Measurements from ENCODE around the gene HYAL4. TPM values are rescaled to one million over a fixed set of nuclear protein-coding genes. Genes with fewer than 3 reads are reported as not detected.
"Not testable (repeated sequence)": the region's sequence is repeated elsewhere in the genome, so short reads cannot be mapped to it uniquely, and the experiment has no call there.

Gene HYAL4
- total and polyA plus RNA-seq, 4 experiments from 2014 or later = not detected

GRCh38 chr7:123894753-123895152 lies 49.8 kb downstream of the HYAL4 start:
- H3K27me3 ChIP-seq (ENCODE audit: insufficient read depth, low read length); H3K4me1 ChIP-seq (ENCODE audit: insufficient read depth, low read length); CTCF ChIA-PET (ENCODE audit: partially characterized antibody); H3K4me1 Mint-ChIP-seq; H3K4me3 ChIP-seq (ENCODE audit: low read length in 2 of 2); intact Hi-C loops (cut with micrococcal nuclease); H3K36me3 ChIP-seq (ENCODE audit: insufficient read depth, low read length); H3K9me3 ChIP-seq (ENCODE audit: control insufficient read depth in 1 of 2, low read length in 2 of 2); POLR2A ChIA-PET (ENCODE audit: partially characterized antibody); H3K27me3 Mint-ChIP-seq; H3K36me3 Mint-ChIP-seq; H3K27ac Mint-ChIP-seq; H3K4me3 Mint-ChIP-seq; H3K27ac ChIP-seq (ENCODE audit: low read depth, low read length); DNase-seq: not testable (repeated sequence)
- H3K9me3 Mint-ChIP-seq = peaks cover 0 to 27% (median 13%) of the 10 kb centered on the region in 8 donors

- Mint-ChIP-seq H3K36me3 (no peaks in the 10 kb centered on the region), H3K4me1 (no peaks in the 10 kb centered on the region), H3K4me3 (no peak overlapping the region), H3K27me3 (no peaks in the 10 kb centered on the region), H3K27ac (no peak overlapping the region), H3K9me3 (peaks cover 0 to 20% (median 1%) of the 10 kb centered on the region in 8 donors)
- ChIA-PET POLR2A (ENCODE audit: partially characterized antibody) (no interaction called here), CTCF (ENCODE audit: partially characterized antibody) (no interaction called here)
- Histone ChIP-seq H3K4me1 (ENCODE audit: insufficient read depth, low read length) (no peaks in the 10 kb centered on the region), H3K9me3 (ENCODE audit: control insufficient read depth in 1 of 2, low read length in 2 of 2) (no peaks in the 10 kb centered on the region), H3K4me3 (ENCODE audit: low read length in 2 of 2) (no peak overlapping the region), H3K36me3 (ENCODE audit: insufficient read depth, low read length) (no peaks in the 10 kb centered on the region), H3K27ac (ENCODE audit: low read depth, low read length) (no peak overlapping the region), H3K27me3 (ENCODE audit: insufficient read depth, low read length) (no peaks in the 10 kb centered on the region)
- DNase-seq = no peak
- intact Hi-C loops (cut with micrococcal nuclease) = no loop called here
These were observed 56.1 kb downstream of the HYAL4 start for GRCh38 chr7:123901101-123901500.

GRCh38 chr7:123905714-123906113 lies 60.7 kb downstream of the HYAL4 start:
- H3K27ac Mint-ChIP-seq = no peak overlapping the region
- Histone ChIP-seq H3K4me1 (ENCODE audit: insufficient read depth, low read length) (no peaks in the 10 kb centered on the region), H3K27me3 (ENCODE audit: insufficient read depth, low read length) (no peaks in the 10 kb centered on the region), H3K27ac (ENCODE audit: low read depth, low read length) (no peak overlapping the region), H3K36me3 (ENCODE audit: insufficient read depth, low read length) (no peaks in the 10 kb centered on the region), H3K4me3 (ENCODE audit: low read length in 2 of 2) (no peak overlapping the region), H3K9me3 (ENCODE audit: control insufficient read depth in 1 of 2, low read length in 2 of 2) (no peaks in the 10 kb centered on the region)
- no peaks in the 10 kb centered on the region for H3K36me3 Mint-ChIP-seq
- H3K4me3 Mint-ChIP-seq = no peak overlapping the region
- peaks cover 0 to 14% (median 0%) of the 10 kb centered on the region in 8 donors for H3K9me3 Mint-ChIP-seq
- no peak for DNase-seq
- CTCF ChIA-PET (ENCODE audit: partially characterized antibody) = no interaction called here
- POLR2A ChIA-PET (ENCODE audit: partially characterized antibody) = no interaction called here
- H3K4me1 Mint-ChIP-seq = no peaks in the 10 kb centered on the region
- intact Hi-C loops (cut with micrococcal nuclease) = no loop called here
- peaks cover 1 to 2% of the 10 kb centered on the region in 2 donors for H3K27me3 Mint-ChIP-seq

DNA sequence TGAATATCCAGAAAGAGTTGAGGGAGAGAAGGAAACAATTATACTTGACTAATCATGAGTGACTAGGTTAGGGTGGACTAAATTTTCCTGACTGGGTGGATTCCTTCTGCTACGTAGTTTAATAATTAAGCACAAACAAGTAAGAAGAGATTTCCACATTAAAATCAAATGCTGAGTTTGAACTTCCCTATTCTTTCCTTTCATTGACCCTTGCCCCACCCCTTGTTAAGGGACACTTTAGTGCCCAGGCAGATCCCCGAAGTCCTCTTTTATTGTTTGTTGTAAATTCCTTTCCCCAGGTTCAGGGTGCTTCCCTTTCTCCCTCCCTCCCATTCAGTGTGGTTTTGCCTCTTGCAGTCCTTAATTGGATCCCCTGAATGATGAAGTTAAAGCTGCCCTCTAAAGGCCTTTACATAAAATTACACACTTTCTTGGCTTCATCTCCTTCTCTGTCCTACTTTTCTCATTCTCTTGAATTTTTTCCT lies 71.3 kb downstream of the HYAL4 start:
- no peak overlapping the region for H3K27ac Mint-ChIP-seq
- ChIA-PET CTCF (ENCODE audit: partially characterized antibody) (no interaction called here), POLR2A (ENCODE audit: partially characterized antibody) (no interaction called here)
- Histone ChIP-seq H3K36me3 (ENCODE audit: insufficient read depth, low read length) (no peaks in the 10 kb centered on the region), H3K4me3 (ENCODE audit: low read length in 2 of 2) (no peak overlapping the region), H3K27me3 (ENCODE audit: insufficient read depth, low read length) (no peaks in the 10 kb centered on the region), H3K27ac (ENCODE audit: low read depth, low read length) (no peak overlapping the region), H3K9me3 (ENCODE audit: control insufficient read depth in 1 of 2, low read length in 2 of 2) (no peaks in the 10 kb centered on the region), H3K4me1 (ENCODE audit: insufficient read depth, low read length) (no peaks in the 10 kb centered on the region)
- H3K4me1 Mint-ChIP-seq = no peaks in the 10 kb centered on the region
- H3K9me3 Mint-ChIP-seq = peaks cover 0 to 2% (median 0%) of the 10 kb centered on the region in 8 donors
- H3K36me3 Mint-ChIP-seq = no peaks in the 10 kb centered on the region
- H3K4me3 Mint-ChIP-seq = no peak overlapping the region
- intact Hi-C loops (cut with micrococcal nuclease) = no loop called here
- no peaks in the 10 kb centered on the region for H3K27me3 Mint-ChIP-seq
- no peak for DNase-seq

DNA sequence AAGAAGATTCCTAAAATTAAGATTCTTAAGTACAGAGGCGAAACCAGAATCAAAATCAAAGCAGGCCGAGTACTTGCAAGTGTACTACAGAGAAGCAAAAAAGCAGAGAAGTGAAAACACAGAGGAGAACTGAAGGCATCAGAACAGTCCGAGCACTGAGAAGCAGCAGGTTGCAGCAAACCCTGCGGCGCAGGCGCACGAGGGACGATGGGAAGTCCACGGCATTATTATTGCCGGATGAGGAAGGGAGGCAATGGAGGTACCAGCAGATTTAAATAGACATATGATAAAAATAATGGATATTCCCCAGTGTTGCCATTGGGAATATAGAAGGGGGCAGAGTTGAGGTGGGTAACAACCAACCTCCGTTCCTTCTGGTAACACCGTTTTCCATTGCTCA lies 72.9 kb downstream of the HYAL4 start:
- Histone ChIP-seq H3K4me1 (ENCODE audit: insufficient read depth, low read length) (no peaks in the 10 kb centered on the region), H3K36me3 (ENCODE audit: insufficient read depth, low read length) (no peaks in the 10 kb centered on the region), H3K27me3 (ENCODE audit: insufficient read depth, low read length) (no peaks in the 10 kb centered on the region), H3K27ac (ENCODE audit: low read depth, low read length) (no peak overlapping the region), H3K4me3 (ENCODE audit: low read length in 2 of 2) (no peak overlapping the region), H3K9me3 (ENCODE audit: control insufficient read depth in 1 of 2, low read length in 2 of 2) (no peaks in the 10 kb centered on the region)
- intact Hi-C loops (cut with micrococcal nuclease) = no loop called here
- peaks cover 0 to 2% of the 10 kb centered on the region in 2 donors for H3K27me3 Mint-ChIP-seq
- no peaks in the 10 kb centered on the region for H3K36me3 Mint-ChIP-seq
- no peak overlapping the region for H3K4me3 Mint-ChIP-seq
- H3K9me3 Mint-ChIP-seq = peaks cover 0 to 2% (median 0%) of the 10 kb centered on the region in 8 donors
- CTCF ChIA-PET (ENCODE audit: partially characterized antibody) = no interaction called here
- no peak overlapping the region for H3K27ac Mint-ChIP-seq
- no peaks in the 10 kb centered on the region for H3K4me1 Mint-ChIP-seq
- POLR2A ChIA-PET (ENCODE audit: partially characterized antibody) = no interaction called here
- DNase-seq = no peak

DNA sequence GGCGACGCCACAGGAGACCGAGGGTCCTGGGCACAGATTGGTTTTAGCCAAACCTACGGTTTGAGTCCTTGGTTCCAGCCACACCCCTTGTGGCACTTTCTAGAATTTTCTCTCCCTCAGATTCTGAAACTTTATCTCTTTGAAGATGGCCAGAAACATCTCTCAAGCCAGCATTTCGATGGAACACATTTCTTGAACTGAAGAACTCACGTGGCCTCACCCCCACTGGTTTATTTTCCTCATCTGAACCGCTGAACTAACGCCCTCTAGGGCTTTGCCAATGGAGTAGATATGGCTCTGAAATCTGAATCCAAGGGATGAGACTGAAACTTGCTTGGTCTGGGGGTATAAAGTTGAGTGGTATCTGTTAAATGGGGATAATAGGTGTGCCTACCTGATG lies 73.3 kb downstream of the HYAL4 start:
- intact Hi-C loops (cut with micrococcal nuclease) = no loop called here
- no peaks in the 10 kb centered on the region for H3K4me1 Mint-ChIP-seq
- Histone ChIP-seq H3K27me3 (ENCODE audit: insufficient read depth, low read length) (no peaks in the 10 kb centered on the region), H3K9me3 (ENCODE audit: control insufficient read depth in 1 of 2, low read length in 2 of 2) (no peaks in the 10 kb centered on the region), H3K36me3 (ENCODE audit: insufficient read depth, low read length) (no peaks in the 10 kb centered on the region), H3K4me1 (ENCODE audit: insufficient read depth, low read length) (no peaks in the 10 kb centered on the region), H3K27ac (ENCODE audit: low read depth, low read length) (no peak overlapping the region), H3K4me3 (ENCODE audit: low read length in 2 of 2) (no peak overlapping the region)
- ChIA-PET POLR2A (ENCODE audit: partially characterized antibody) (no interaction called here), CTCF (ENCODE audit: partially characterized antibody) (no interaction called here)
- H3K36me3 Mint-ChIP-seq = no peaks in the 10 kb centered on the region
- peaks cover 0 to 2% (median 0%) of the 10 kb centered on the region in 8 donors for H3K9me3 Mint-ChIP-seq
- no peak for DNase-seq
- H3K4me3 Mint-ChIP-seq = no peak overlapping the region
- peaks cover 0 to 2% of the 10 kb centered on the region in 2 donors for H3K27me3 Mint-ChIP-seq
- H3K27ac Mint-ChIP-seq = no peak overlapping the region

GRCh38 chr7:123923599-123923998 lies 78.6 kb downstream of the HYAL4 start:
- H3K27me3 Mint-ChIP-seq = peaks cover 2 to 5% of the 10 kb centered on the region in 2 donors
- no peak overlapping the region for H3K4me3 Mint-ChIP-seq
- Histone ChIP-seq H3K27ac (ENCODE audit: low read depth, low read length) (no peak overlapping the region), H3K36me3 (ENCODE audit: insufficient read depth, low read length) (no peaks in the 10 kb centered on the region), H3K9me3 (ENCODE audit: control insufficient read depth in 1 of 2, low read length in 2 of 2) (no peaks in the 10 kb centered on the region), H3K4me1 (ENCODE audit: insufficient read depth, low read length) (no peaks in the 10 kb centered on the region), H3K27me3 (ENCODE audit: insufficient read depth, low read length) (no peaks in the 10 kb centered on the region), H3K4me3 (ENCODE audit: low read length in 2 of 2) (no peak overlapping the region)
- POLR2A ChIA-PET (ENCODE audit: partially characterized antibody) = no interaction called here
- DNase-seq = no peak
- intact Hi-C loops (cut with micrococcal nuclease) = no loop called here
- H3K4me1 Mint-ChIP-seq = no peaks in the 10 kb centered on the region
- no peaks in the 10 kb centered on the region for H3K36me3 Mint-ChIP-seq
- H3K27ac Mint-ChIP-seq = no peak overlapping the region
- peaks cover 0 to 4% (median 0%) of the 10 kb centered on the region in 8 donors for H3K9me3 Mint-ChIP-seq
- CTCF ChIA-PET (ENCODE audit: partially characterized antibody) = no interaction called here

- Mint-ChIP-seq H3K4me1 (no peaks in the 10 kb centered on the region), H3K9me3 (peaks cover 0 to 4% (median 0%) of the 10 kb centered on the region in 8 donors), H3K27ac (no peak within 1 kb of the TSS), H3K27me3 (peaks cover 2 to 5% of the 10 kb centered on the region in 2 donors), H3K4me3 (no peak within 1 kb of the TSS), H3K36me3 (no peaks in the 10 kb centered on the region)
- H3K4me3 ChIP-seq (ENCODE audit: low read length in 2 of 2) = no peak within 1 kb of the TSS
- H3K4me1 ChIP-seq (ENCODE audit: insufficient read depth, low read length) = no peaks in the 10 kb centered on the region
- intact Hi-C loops (cut with micrococcal nuclease) = no loop called here
- ChIA-PET CTCF (ENCODE audit: partially characterized antibody) (no interaction called here), POLR2A (ENCODE audit: partially characterized antibody) (no interaction called here)
- H3K27me3 ChIP-seq (ENCODE audit: insufficient read depth, low read length) = no peaks in the 10 kb centered on the region
- no peak for DNase-seq
- H3K27ac ChIP-seq (ENCODE audit: low read depth, low read length) = no peak within 1 kb of the TSS
- no peaks in the 10 kb centered on the region for H3K9me3 ChIP-seq (ENCODE audit: control insufficient read depth in 1 of 2, low read length in 2 of 2)
- H3K36me3 ChIP-seq (ENCODE audit: insufficient read depth, low read length) = no peaks in the 10 kb centered on the region
These were observed 80.0 kb downstream of the HYAL4 start, which contains the start of gene SPAM1 for GRCh38 chr7:123924941-123925340. Gene SPAM1 (plus strand): TSS chr7:123925241. CDS start chr7:123953571, 28,330 bp downstream.

Data from CD4-positive, alpha-beta memory T cell (primary cell).